NCI-H524 (cell line): ENCODE measurements around the gene PCBP2.
"Not testable (repeated sequence)": the region's sequence is repeated elsewhere in the genome, so short reads cannot be mapped to it uniquely, and the experiment has no call there.

Experiments
- DNase-seq, 2 experiments: peaks; one replicate each; lab custom pipeline; 2025; lab: John Stamatoyannopoulos, UW

PCBP2 gene

GRCh38 chr12:53441040-53441833 lies 10.7 kb upstream of the PCBP2 start, which contains the start of gene PRR13:
PRR13 (plus strand) TSS chr12:53441734; CDS start chr12:53442715, 981 bp downstream.
- peak; percentile 95 to 99 for DNase-seq

GRCh38 chr12:53443955-53444354 lies 7.9 kb upstream of the PCBP2 start:
- DNase-seq: no peak

DNA sequence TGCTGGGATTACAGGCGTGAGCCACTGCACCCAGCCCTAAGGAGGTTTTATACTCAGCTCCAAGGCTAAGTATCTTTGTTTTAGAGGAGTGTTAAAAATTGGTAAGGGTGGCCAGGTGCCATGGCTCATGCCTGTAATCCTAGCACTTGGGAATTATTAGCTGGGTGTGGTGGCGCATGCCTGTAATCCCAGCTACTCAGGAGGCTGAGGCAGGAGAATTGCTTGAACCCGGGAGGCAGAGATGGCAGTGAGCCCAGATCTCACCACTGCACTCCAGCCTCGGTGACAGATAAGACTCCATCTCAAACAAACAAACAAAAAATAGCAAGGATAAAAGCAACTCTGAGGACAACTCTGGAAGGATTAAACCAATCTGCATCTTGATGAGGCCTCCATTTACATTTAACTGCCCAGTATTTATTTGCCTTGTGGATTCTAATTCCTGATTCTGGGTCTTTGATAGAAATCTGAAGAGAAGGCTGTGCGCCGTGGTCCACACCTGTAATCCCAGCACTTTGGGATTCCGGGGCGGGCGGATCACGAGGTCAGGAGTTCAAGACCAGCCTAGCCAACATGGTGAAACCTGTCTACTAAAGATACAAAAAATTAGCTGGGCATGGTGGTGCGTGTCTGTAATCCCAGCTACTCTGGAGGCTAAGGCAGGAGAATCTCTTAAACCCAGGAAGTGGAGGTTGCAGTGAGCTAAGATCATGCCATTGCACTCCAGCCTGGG lies 7.1 kb upstream of the PCBP2 start:
- DNase-seq: not testable (repeated sequence)

DNA sequence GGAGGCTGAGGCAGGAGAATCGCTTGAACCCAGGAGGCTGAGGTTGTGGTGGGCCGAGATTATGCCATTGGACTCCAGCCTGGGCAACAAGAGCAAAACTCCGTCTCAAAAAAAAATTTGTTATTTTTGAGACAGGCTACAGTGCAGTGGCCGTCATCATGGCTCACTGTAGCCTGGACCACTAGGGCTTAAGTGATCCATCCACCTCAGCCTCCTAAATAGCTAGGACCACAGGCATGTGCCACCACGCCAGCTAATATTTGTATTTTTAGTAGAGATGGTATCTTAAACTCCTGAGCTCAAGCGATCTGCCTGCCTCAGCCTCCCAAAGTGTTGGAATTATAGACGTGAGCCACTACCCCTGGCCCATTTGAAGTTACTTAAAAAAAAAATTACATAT lies 966 bp upstream of the PCBP2 start:
- DNase-seq: no peak

- DNase-seq: peak; percentile 54 to 77
These were observed 516 bp downstream of the PCBP2 start for GRCh38 chr12:53452159-53453077.

- no peak for DNase-seq
These were observed 2.2 kb downstream of the PCBP2 start for GRCh38 chr12:53453953-53454640.

DNA sequence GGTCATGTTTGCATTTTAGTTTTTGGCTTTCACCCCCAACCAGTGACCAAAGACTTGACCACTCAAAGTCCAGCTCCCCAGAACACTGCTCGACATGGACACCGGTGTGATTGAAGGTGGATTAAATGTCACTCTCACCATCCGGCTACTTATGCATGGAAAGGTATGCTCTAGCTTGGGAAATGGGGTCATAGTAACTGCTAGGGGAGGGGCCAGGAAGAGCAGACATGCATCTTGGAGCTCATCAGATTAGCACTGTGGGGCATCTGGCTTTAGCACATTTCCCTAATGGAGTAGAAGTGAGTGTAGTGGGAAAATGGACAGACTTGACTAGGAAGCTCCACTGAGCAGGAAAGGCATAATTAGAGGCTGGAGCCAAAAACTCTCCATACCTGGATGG lies 2.8 kb downstream of the PCBP2 start:
- peak in 1 of 2 experiments; percentile 37 for DNase-seq

GRCh38 chr12:53456654-53457366 lies 4.9 kb downstream of the PCBP2 start:
- DNase-seq: no peak

DNA sequence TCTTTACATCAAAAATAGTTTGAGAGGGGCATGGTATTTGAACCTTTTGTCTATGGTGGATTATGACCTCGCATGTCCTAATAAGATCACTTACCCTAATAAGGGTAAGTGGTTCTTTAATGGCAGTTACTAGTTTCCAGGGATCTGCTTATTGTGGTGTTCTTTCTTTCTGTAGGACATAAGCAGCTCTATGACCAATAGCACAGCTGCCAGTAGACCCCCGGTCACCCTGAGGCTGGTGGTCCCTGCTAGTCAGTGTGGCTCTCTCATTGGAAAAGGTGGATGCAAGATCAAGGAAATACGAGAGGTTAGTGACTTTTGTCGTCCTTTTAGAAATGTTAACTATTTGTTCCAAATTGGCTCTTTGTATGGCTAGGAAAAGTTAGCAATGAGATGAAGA lies 7.2 kb downstream of the PCBP2 start:
- no peak for DNase-seq

DNA sequence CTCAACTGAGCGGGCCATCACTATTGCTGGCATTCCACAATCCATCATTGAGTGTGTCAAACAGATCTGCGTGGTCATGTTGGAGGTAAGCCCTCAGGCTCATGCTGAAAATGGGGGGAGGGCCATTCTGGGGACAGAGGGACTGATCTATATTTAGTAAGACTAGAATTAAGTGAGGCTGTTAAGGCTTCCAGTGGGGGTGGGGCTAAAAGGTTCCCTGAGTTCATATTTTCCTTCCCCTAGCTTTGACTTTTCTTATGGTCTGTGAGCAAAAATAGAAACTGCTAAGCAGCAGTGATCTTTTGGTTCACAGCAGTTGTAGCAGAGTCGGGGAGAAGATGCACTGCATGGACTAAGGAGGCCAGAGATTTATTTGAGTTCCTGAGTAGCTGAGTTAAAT lies 9.2 kb downstream of the PCBP2 start:
- no peak for DNase-seq

GRCh38 chr12:53461591-53461990 lies 9.7 kb downstream of the PCBP2 start:
- no peak for DNase-seq

DNA sequence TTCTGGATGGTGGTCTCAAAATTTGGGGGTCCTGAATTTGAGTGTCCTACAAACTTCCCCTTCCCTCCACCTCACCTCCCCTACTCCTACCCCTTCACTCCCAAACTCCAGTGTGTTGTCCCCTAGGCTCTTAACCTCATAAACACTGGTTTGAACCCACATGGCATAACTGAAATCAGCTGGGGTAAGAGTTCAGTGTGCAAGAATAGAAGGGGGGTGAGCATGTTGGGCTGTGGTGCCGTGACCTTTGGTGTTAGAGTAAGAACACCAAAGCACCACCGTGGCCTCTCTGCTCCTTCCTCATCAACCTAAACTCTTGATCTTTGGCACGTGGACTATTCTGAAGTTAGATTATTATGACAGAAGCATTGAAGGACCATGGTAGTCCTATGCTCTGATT lies 11.0 kb downstream of the PCBP2 start:
- DNase-seq: no peak

GRCh38 chr12:53463802-53464560 lies 12.1 kb downstream of the PCBP2 start:
- no peak for DNase-seq

GRCh38 chr12:53464685-53465418 lies 12.9 kb downstream of the PCBP2 start:
- DNase-seq: no peak

- no peak for DNase-seq
These were observed 13.8 kb downstream of the PCBP2 start for GRCh38 chr12:53465679-53466078.

GRCh38 chr12:53466640-53467039 lies 14.7 kb downstream of the PCBP2 start:
- no peak for DNase-seq

DNA sequence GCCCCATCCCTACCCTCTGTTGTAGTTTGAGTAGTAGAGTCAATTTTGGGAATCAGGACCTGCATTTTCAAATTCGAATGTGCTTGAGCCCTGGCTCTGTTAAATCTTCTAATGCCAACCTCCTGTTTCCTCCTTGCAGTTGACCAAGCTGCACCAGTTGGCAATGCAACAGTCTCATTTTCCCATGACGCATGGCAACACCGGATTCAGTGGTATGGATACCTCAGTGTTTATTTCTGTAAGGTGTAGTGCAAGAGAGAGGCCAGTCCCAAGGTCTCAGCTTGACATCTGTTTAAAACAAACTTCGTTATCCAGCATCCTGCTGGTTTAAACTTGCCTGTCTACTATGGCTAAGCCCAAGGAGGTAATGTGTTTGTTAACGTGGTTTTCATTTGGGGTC lies 15.2 kb downstream of the PCBP2 start:
- DNase-seq: no peak

GRCh38 chr12:53467880-53468279 lies 16.0 kb downstream of the PCBP2 start:
- DNase-seq: no peak

DNA sequence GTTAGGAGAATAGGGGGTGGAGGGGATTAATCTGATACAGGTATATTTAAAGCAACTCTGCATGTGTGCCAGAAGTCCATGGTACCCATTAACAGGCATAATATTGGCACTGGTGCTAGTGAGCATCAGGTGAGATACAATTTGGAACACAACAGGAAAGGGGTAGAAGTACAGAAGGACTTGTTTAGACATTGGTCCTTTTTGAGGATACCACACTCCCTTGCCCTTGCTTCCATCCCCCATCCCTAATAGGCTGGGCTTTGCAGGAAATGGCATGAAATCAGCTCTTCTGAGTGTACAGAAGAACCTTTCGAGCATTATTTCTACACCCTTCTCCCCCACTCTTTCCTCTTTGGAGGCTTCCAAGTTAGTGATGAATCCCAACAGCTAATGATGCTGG lies 16.4 kb downstream of the PCBP2 start:
- no peak for DNase-seq
